ENCODE data around the gene ZPLD1.

Gene ZPLD1

DNA sequence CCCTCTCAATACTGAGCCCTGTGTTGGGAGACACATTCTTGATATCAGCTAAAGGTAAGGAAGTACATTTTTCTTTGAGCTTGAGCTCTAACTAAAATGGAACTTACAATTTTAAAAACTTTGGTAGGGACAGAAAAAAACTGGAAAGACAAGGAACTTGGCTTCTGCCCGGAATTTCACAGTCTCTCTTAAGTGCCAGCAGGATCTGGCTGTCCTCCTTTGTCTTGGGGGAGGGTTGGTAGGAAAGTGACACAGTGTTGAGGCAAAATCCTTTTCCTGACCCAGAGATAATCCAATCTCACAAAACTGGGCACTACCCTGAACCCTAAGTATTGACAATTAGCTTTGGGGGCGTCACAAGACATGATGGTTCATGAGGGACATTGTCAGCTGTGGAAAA is 45.3 kb downstream of the ZPLD1 start:
- TF ChIP-seq, protein P1, sequence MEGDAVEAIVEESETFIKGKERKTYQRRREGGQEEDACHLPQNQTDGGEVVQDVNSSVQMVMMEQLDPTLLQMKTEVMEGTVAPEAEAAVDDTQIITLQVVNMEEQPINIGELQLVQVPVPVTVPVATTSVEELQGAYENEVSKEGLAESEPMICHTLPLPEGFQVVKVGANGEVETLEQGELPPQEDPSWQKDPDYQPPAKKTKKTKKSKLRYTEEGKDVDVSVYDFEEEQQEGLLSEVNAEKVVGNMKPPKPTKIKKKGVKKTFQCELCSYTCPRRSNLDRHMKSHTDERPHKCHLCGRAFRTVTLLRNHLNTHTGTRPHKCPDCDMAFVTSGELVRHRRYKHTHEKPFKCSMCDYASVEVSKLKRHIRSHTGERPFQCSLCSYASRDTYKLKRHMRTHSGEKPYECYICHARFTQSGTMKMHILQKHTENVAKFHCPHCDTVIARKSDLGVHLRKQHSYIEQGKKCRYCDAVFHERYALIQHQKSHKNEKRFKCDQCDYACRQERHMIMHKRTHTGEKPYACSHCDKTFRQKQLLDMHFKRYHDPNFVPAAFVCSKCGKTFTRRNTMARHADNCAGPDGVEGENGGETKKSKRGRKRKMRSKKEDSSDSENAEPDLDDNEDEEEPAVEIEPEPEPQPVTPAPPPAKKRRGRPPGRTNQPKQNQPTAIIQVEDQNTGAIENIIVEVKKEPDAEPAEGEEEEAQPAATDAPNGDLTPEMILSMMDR (IDR thresholded peaks at IDR 0.05), result no peak

DNA sequence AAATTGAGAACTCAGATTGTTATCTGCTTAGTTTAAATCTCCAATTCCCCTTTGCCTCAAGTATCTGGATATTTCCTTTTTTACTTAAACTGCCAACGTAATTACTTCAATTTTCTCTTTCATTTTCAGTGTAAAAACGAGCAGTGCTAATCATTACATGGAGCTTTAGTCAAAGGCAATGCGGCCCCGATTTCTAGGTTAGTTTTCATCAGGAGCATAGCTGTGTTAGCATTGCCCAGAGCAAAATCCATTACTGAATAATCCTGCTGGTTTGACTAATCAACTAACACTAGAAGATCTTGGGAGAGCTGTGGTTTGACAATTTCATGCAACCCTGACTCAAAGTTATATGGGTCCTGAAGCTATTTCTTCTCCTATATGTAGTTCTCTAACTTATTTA is 46.2 kb downstream of the ZPLD1 start:
- TF ChIP-seq, protein P1 (IDR thresholded peaks at IDR 0.05), result no peak

DNA sequence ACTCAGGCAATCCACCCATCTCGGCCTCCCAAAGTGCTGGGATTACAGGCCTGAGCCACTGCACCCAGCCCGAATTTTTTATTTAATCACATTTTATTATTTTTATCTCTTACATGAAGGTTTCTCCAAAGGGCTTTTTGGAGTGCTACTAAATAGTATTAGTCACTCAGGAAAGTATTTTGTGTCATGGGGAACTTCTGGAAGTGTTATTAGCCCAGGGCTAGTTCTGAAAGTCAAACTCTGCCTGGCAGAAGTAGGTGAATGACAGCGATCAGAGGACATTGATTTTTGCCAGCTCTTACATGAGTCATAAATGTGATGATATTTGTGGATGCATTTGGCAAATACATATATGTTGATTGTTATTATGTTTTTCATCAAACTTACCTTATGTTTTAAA is 48.7 kb downstream of the ZPLD1 start:
- TF ChIP-seq, protein P1 (IDR thresholded peaks at IDR 0.05), result no peak

DNA sequence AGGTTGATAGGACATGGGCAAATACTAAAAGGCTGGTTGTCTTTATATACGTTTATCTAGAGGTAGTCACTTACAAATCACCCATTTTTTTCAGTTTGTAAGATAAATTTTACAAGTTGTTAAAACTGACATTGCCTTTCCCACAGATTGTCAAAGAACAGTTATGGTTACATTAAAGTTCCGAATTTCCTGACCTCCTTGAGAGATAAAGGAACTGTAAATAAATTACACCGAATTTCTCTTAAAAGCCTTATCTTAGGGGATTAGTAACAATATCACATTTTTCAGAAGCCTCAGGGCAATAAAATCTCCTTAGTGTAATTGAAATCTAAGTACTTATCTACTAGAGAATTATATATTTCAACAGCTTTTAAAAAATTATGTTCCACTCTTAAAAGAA is 49.5 kb downstream of the ZPLD1 start:
- TF ChIP-seq, protein P1 (IDR thresholded peaks at IDR 0.05), result no peak

DNA sequence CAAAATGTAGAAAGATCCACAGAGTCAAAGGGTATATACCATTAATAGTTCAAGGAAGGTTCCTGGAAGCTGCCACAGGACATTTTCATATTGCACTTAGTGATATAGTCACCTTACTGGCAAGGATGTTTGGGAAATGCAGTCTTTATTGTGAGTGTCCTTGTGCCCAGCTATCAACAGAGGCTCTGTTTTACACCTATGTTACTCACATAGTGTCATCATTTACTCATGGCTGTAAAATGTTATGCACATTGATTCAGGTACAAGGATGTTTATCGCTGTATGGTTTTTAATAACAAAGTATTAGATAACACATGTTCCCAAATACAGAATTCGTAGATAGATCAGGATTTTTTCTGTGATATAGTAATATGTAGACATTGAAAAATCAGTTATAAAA is 50.9 kb downstream of the ZPLD1 start:
- TF ChIP-seq, protein P1 (IDR thresholded peaks at IDR 0.05), result no peak

DNA sequence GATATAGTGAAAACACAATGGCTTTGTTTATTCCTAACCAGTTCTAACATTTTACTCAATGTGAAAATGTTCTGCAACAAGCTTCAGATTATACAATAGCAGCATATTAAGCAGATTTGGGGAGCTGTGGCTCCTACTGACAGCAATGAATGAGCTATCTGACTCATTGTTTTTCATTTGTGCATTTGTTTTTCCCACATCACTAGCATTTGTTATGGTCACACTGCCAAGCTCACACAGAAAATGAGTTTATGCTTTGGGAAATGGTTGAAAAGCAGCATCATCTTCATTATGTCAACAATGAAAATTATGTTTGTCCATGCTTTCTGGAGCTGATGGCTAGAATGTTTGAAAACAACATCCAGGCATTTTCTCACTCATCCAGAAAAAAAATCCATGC is 53.5 kb downstream of the ZPLD1 start:
- TF ChIP-seq, protein P1 (IDR thresholded peaks at IDR 0.05), result no peak

DNA sequence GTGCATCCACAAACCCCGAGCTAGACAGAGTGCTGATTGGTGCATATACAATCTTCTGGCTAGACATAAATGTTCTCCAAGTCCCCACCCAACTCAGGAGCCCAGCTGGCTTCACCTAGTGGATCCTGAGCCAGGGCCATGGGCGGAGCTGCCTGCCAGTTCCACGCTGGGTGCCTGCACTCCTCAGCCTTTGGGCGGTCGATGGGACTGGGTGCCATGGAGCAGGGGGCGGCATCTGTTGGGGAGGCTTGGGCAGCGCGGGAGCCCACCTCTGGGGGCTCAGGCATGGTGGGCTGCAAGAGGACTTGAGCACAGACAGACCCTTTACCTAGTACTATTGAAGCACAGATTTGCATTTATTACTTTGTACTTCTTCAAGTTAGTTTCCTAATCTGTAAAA is 57.5 kb downstream of the ZPLD1 start:
- TF ChIP-seq, protein P1 (IDR thresholded peaks at IDR 0.05), result no peak

DNA sequence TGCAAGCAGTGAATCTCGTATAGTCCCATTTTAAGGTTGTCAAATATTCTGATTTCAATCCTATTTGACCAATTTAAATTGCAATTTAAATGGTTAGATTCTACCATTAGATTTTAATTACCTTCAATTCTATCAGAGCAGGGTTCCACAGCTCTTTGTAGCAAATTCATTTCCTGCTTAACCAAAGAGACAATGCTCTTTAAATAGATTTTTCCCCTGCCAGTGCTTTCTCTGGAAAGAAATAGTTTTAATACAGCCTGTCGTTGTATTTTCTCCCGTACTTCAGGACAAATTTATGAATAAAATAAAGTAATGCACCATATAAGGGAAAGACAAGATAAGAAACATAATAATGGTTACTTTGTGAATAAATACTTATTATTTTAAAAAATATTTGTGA is 62.8 kb downstream of the ZPLD1 start:
- TF ChIP-seq, protein P1 (IDR thresholded peaks at IDR 0.05), result no peak

All from LNCAP (cell line).